NCI-H1694 treated with DMSO at 0.1 percent for 48 hours (cell line): ENCODE measurements around the gene ALDH3A1.

Source experiments
- DNase-seq: peaks from one replicate; lab custom pipeline; 2025; lab: John Stamatoyannopoulos, UW

The ALDH3A1 gene

DNA sequence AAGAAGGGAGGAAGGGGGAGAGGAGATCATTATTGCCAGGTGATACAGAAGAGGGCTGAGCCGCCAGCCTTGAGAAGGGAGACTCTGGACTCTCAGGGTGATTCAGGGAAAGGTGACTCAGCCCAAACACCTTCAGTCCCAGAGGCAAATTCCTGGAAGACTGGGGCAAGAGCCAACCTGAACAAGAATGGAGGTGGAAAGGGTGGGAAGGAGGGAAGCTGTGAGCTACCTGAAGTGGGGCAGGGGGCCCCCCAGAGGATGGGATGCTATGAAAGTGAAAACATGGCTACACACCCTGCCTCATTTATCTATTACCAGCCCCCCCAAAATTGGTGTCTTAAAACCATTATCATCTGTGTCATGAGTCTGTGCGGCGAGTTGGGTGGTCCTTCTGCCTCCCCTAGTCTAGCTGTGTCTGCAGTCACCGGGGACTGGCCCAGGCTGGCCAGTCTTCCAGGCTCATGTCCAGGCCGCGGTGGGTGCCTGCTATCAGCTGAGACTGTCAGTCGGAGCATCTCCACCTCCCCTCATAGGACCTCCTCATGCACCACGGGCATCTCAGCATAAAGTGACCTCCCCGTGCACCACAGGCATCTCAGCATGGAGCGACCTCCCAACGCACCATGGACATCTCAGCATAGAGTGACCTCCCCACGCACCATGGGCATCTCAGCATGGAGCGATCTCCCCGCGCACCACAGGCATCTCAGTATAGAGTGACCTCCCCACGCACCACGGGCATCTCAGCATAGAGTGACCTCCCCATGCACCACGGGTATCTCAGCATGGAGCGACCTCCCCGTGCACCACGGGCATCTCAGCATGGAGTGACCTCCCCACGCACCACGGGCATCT is 28.5 kb downstream of the ALDH3A1 start:
- no peak for DNase-seq

DNA sequence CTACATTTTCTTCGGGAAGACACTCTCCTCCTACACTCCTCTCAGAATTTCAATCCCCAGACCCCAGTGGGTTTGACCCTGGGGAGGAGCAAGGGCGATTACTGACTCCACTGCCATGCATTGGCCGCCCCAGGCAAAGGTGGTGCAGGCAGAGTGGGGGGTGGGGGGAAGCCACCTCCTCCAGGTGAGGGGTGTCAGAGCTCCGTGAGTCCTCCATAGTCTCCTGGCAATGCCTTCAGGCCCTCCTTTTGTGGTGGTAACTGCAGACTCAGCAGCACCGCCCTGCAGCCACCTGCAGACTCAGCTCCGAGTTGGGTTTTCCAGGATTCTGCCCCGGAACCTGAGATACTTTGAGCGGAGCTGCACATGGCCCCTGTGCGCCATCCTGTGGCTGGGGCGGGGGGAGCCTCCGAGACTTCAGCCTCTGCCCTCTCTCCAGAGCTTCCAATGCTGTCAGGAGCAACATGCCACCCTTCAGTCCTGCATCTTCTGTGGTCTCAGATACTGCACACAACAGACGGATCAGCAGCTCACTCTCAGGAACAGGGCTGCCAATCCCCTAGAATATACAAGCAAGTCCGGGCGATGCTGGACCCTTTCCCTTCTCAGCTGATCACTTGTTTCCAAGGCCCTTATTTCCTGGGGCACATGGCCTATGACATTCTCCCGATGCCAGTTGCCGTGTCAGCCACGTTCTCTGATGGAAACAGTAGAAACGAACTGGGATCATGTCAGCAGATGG is 29.3 kb downstream of the ALDH3A1 start:
- peak; percentile 24 for DNase-seq

DNA sequence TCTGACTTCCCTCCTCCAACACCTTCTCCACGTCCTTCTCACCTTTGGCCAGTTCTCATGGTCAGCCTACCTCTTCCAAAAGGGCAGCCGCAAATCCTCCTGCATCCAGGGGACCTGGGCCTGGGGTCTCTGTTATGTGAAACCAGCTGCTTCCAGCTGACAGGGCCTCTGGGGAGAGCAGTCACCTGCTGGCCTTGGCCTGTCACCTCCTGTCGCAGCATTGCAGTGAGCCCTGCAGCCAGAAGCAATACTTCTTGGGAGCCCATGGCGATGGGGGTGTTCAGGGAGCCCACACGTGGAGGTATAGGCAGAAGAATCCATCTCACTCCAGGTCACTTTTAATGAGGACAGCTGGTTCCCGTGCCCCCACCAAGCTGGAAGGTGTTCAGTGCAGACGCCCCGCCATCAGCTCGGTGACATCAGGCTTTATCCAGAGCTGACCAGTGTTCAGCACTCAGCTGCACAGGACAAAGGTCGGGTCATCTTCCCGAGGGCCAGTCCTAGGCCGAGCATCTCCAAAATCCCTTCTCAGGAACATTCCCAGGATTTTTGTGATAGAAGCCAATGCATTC is 30.0 kb downstream of the ALDH3A1 start:
- no peak for DNase-seq

DNA sequence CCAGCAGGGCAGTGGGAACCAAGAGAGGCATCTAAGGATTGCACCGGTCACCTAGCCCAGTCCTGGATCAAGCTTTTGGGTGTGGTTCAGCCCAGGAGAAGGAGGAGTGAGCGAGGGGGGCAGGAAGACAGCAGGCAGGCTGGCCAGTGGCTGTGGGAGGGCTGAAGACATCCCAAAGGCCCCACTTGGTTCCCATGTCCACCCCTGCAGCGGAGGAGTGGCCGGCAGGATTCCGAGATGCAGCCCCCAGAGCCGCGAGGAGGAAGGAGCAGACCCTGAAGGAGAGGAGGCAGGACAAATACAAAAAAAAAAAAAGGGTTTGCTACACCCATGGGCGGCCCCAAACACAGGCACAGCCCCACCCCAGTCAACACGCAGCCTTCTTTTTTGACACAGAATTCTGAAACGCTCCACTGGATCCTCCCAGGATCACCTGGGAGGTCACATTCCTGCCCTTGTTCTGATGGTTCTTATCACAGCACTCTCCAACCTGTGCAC is 30.6 kb downstream of the ALDH3A1 start:
- DNase-seq = no peak

DNA sequence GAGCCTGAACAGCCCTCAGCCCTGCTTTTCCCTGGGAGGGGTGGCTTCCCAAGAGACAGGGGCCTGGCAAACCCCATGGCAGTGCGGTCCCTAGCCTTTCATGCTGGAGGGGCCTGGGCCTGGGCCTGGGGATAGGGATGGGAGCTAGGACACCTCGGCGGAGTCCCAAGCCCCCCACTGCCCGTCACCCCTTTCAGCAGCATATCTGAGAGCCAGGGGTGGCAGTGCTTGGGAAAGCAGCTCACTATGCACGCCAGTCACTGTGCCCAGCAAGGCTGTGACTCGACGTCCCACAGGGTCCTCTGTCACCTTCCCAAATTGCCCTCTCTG is 31.1 kb downstream of the ALDH3A1 start:
- no peak for DNase-seq

DNA sequence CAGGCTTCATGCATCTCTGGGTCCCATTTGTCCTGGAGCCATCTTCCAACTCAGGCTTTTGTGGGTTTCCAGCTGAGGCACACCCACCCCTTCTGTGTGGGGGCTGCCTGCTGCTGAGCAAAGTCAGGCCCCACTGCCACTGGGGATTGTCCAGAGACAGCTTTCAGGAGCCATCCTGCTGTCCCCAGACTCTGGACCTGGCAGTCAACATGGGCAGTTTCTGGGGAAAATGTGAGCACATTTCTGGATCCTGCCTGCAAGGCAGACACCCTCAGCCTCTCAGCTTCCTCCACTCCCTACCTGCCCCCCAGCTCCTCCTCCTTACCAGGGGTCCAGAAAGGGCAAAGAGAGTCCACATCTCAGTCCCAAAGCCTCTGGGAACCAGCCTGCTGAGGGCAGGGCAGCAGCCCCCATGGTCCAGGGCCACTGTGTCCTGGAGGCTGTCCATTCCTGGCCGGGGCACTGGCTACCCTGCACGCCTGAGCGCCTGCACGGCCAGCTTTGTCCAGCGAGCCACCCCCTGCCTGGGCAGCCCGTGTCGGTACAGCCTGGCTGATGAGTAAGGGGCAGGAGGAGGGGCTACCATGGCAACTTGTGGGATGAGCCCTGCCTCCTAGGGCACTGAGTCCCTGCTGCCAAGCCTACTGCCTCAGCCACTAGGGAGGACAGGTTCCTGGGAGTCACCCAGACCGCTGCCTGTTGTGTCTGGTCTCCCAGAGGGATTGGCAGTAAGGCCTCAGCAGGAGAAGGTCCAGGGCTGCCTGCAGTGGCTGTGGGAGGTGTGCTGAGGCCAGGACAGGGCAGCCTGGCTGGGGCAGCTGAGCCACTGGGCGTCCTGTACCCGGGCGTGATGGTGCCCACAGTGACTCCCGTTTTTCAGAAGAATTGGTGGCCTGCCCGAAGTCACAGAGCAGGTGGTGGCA is 31.7 kb downstream of the ALDH3A1 start, which contains the start of gene SLC47A2:
Gene SLC47A2 (minus strand): TSS at position 477 of the 923 bp plus-strand sequence. CDS start 29 bp downstream, at position 448.
- no peak for DNase-seq

DNA sequence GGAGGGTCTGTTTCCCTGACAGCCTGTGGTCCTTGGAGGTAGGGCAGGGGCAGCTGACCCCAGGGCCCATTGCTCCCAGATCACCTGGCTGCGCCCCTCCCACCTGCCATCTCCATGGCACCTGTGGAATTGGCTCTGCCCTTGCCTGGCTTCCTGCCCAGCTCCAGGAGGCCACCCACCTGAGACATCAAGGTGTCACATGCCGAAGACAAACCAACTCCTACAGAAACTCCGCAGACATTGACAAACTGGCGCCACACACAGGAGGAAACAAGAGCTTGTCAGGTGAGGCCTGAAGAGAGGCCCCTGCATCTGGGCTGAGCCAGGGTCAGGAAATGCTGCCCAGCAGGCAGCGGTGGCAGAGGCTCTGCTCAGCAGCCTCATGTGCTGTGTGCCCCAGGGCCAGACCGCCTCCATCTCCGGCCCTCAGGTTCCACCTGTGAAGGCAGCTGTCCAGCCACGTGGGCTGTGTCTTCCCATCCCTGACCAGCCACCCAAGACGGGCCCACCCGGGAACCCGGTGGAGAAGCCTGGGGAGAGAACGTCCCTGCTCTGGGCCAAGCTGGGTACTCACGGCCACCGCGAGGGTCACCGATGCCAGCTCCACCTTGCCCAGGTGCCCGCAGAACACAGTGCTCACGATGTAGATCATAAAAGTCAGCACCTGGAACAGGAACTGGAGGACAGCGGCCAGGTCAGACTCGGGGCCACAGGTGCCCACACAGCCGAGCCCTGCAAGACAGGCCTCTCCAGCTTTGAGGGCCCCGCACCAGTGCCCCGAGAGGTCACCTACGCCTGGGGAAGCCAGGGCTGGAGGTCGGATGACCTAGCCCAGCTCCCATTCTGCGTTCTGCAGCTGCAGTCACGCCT is 33.3 kb downstream of the ALDH3A1 start:
- DNase-seq = no peak

DNA sequence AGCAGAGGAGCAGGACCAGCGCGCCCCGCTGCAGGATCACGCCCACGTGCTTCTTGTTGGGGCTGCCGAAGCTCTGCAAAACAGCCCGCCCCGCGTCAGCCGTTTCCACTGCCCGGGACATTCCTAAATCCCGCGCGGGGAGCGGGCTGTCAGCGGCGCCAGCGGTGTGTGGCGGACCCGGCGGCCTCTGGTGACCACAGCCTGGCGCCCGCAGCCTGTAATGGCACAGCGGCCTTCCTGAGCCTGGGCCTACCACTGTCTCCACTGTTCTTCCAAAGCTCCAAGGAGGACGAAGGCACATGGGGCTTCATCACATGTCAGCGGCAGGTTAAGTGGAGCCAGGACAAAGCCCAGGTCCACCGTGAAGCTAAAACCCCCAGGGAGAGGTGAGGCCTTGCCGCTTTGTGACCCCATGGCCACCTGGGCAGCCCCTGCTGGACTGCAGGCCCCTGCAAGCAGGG is 34.2 kb downstream of the ALDH3A1 start:
- no peak for DNase-seq

DNA sequence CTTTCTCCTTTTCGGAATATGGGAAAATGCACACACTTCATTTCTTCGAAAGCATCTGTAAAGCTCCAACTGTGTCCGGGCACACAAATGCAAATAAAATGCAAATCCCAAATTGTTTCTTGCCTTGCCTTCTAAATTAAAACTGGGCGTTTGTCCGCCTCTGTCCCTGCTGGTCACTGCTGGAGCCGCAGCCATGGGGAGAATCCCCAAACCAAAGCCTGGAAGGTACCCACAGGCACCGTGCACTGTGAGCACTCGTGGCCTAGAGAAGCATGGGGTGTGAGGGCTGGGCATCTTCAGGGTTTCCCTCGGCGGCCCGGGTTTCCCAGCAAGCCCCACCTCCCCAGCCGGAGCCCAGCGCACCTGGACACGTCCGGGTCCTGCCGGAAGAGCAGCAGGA is 34.6 kb downstream of the ALDH3A1 start:
- no peak for DNase-seq

DNA sequence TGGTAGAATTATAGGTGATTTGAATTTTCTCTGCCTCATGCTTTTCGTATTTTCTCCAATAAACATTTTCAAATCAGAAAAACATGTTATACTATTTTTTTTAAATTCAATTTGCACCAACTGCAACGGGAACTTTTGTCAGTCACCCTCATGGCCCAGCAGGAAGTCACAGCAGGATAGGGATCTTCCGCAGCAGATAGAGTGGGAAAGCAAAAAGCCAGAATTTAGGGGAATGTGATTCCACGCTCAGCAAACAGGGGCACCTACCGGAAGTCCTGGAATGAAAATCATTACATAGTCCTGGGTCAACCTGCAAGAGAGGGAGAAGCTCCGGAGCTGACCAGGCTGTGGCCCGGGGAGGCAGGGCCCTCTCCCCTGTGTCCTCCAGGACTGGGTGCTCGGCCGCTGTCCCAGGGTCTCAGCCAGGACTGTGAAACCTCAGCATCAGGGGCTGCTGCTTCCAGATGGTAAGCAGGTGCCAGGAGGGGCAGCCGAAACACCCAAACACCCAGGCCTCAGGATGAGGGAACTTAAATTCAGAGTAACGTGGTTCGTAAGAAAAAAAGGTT is 35.6 kb downstream of the ALDH3A1 start:
- DNase-seq = no peak

DNA sequence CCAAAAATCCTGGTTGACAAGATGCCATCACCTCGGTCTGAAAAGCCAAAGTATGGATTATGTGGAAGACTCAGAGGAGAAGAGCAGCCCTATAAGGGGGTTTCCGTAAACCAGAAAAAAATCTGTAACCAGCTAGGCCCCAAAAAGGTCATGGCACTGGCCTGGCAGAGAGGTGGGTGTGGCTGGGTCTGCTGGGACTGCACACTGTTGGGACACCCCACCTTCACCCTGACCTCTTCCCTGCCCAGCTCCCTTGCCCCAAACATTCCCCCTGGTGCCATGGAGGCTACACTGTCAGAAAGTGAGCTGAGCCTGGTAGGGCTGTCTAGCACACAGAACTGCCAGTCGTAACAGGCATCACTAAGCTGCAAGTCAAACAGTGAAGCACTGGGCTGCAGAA is 38.3 kb downstream of the ALDH3A1 start:
- DNase-seq = no peak

DNA sequence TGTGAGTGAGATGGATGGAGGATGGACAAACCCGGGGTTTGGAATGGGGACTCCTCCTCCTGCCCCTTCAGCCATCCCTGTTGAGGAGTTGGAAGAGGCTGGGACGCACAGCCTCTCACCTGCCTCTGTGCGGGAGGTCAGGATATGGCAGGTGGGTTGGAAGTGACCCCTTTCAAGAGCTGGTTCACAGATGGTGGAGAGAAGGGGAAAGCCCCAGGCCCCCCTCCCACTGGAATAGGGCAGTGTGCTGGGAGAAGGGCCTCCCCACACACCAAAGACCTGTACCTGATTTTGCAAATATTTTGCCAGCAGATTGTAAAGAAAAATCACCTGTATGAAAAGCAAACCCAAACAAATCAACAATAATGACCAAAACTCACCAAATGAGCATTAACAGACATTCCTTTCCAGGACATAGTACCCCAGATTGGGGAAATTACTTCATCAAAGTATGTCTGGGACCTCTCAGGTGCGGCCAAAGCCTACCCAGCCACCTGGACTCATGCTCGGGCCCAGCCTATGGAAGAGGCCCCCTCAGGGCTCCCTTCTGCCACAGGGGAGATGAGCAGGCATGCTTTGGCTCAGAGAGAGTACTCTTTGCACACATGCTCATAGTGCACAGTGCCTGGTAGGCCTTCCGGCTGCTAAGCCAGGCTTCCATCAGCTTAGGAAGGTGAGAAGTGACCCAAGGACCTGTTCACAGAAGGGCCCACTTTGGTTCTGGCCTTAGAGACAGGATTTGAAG is 39.5 kb downstream of the ALDH3A1 start:
- DNase-seq = no peak

DNA sequence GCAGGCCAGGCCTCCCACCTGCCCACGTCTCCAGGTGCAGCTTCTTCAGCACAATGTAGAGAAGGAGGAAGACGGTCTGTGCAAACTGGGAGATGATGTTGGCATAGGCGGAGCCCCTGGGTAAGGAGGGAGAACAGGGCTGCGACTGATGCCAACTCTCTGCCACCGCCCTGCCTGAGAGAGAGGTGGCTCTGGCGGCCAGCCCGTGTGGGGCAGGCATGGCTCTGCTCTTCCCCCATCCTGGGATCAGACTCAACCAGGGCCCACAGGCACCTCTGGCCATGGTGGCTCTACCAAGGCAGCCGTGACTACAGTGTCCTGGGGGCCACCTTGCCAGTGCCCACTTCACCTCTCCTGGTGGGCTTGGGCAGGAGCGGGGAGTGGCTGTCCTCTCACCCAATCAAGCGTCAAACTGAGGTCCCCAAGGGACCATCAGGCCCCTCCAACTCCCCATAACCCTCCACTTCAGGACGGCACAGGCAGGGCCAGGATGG is 40.3 kb downstream of the ALDH3A1 start:
- peak; percentile 33 for DNase-seq

DNA sequence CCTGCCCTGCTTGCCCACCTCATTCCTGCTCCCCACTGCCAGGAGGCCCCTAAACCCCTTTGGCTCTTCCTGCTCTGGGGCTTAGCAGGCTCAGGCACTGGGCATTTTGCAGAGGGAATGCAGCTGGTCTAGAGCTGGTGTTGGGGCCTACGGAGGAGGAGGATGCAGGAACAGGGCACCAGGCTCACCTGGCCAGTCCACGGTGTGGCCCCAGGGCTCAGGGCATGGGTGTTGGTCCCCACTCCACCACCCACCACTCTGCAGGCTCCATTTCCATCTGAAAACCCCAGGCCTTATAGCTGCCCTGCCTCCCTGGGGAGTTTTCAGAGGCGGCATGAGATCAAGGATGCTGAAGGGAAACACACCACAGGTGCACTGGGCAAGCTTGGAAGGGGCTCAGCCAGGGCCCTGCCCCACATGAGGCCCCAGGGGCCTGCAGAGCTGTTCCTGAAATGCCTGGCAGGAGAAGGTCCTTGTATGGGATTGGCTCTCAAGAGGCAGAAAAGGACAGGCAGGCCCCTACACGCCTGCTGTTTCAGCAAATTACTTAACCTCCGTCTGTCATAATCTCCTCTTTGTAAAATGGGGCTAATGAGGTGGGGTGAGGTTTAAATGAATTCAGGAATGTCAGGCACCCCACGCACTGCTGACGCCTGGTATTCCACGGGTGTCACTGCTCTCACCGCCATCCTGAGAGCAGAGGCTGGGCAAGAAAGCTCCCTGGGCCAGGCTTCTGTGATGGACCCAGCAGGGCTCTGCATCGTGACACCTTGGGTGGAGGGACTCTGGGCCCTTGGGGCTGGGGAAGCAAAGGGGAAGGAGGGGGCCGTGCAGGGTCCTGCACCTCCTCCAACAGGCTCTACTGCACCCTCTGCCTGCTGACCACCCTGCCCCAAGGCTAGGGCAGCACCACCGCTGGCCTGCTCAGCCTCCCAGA is 41.0 kb downstream of the ALDH3A1 start:
- DNase-seq = peak; percentile 90

DNA sequence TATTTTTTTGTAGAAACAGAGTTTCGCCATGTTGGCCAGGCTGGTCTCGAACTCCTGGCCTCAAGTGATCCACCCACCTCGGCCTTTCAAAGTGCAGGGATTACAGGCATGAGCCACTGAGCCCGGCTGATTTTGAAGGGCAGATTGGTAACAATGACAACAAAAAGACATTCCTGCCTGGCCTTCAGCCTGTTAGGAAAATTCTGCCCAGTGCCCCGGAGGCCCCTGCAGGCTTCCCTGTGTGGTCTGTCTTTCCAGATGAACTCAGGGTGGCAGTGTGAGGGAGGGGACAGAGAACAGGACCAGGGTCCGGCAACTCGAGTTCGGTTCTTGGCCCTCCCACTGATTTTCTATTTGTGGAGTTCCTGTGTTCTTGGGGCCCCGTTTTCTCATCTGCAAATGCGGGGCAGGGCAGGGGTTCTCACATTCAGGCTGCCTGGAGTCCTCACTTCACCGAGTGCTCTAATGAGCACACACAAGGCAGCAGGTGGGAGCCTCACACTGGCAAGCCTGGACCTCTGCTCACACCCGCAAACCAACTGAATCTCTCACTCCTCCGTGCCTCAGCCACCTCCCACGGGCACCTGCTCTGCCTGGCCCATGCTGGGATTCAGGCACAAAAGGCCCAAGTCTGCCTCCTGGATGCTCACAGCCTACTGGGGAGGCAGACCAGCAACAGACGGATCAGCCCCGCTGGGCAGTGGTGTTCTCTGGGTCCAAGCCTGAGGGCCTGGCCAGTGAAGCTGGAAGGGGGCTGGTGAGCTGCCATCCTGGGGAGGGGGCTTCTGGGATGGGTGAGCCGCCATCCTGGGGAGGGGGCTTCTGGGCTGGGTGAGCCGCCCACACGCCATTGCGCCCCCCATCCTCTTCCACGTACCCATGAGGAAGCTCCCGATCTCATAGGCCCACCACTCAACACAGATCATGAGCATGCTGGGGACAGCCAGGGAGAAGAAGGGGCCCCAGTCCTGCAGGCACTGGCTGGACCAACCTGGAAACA is 42.0 kb downstream of the ALDH3A1 start:
- peak; percentile 52 for DNase-seq

DNA sequence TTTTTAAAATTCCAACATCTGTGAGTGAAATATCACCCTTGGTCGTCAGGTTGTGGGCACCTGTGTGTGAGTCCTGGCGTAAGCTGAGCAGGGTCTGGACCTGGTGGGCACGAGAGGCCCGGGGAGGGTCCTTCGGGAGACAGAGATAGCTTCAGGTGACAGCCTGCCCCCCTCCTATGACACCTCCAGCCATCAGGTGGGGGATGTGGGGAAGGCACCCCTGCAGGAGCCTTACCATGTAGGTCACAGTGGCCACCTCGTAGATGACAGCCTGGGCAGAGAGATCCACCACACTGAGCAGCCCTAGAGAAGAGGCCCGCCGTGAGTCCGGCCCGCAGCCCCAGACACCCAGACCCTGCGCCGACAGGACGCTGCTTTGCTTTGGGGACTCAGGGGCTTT is 42.9 kb downstream of the ALDH3A1 start:
- no peak for DNase-seq
